Renal cortex interstitium (tissue), 11 donors: ENCODE data around the gene MICAL3. TPM values are rescaled to one million over a fixed set of nuclear protein-coding genes. Genes with fewer than 3 reads are reported as not detected.
A peak's percentile ranks its signal among the peaks of the same experiment; 100 is the strongest.
"Not testable (repeated sequence)": the region's sequence is repeated elsewhere in the genome, so short reads cannot be mapped to it uniquely, and the experiment has no call there.

Experiments used
- DNase-seq, 11 donors: peaks; one replicate each; pipeline ENCODE4 v3.0.0-alpha.2; 2013; ENCODE audit warnings: low read depth in 9 of 11, low spot score in 4 of 11; ENCODE audit errors: extremely low read depth in 1 of 11
- polyA plus RNA-seq, 3 donors: library from polyadenylated mRNA; unstranded; fragments of 120-200 nt; gene quantifications; one replicate each; pipeline ENCODE4 v1.2.1, GENCODE V29; 2013; ENCODE audit not compliant: insufficient read length in 3 of 3

Gene MICAL3
- polyA plus RNA-seq, 3 donors, result 30.9 to 40.3 (median 32.8) TPM

DNA sequence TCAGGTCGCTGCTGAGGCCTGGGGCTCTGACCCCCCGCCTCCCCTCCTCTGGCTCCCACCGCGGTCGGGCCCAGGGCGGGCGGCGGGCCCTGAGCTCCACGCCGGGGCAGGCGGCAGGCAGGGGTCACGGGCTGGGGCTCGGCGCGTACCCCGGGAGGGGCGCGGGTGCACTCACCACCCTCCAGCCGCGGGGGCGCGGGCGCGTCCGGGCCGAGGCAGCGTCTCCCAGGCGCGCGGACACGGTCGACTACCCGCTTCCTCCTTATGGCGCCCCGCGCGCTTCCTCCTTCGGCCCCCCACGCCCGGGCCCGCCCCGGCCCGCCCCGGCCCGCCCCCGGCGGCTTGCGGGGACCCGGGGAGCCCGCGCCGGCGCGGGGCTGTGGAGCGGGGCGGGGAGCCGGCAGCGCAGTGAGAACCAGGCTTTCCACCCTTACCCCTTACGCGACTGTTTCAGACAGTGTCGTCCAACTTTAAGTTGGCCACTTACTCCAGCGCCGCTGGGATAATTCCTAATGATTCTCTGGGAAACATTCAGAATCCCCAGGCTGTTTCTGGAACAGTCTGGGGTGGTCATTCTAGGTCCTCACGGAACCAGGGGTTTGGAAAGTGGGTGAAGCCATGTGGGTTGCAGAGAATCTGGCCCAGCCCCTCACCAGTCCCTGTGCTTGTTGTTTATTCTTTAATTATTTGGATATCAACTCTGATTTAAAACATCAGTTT, 250.0 kb downstream of the MICAL3 start, which contains the start of gene BID:
TSS of gene BID (minus strand) at position 264 of the 720 bp plus-strand sequence. CDS start 24,353 bp downstream, outside the sequence.
- peak in 1 of 11 donors; percentile 27 for DNase-seq

DNA sequence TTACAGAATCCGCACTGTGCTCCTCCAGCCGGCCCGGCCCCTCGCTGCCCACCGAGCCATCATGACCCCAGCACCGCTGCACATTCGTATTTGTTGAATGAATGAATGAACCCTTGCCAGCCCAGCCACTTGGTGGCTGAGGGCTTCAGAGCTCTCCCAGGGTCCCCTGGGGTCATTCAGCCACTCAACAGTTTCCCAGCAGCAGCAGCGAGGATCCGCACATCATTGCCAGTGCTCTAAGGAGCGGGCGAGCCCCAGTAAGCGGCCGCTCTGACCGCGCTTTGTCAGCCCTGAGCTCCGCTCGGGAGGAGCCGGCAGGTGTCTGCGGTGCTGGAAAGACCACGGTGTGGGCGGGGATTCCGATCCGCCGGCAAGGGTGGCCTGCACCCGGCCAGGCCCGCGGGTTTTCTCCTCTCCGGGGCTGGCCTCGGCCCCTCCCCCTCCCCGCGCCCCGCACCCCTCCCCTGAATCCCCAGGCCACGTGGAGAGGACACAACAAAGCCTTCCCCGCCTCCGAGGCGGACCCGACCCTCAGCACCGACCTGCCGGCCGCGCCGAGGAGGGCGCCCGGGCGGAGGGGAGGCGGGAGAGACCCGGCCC, 250.7 kb downstream of the MICAL3 start:
- no peak for DNase-seq

DNA sequence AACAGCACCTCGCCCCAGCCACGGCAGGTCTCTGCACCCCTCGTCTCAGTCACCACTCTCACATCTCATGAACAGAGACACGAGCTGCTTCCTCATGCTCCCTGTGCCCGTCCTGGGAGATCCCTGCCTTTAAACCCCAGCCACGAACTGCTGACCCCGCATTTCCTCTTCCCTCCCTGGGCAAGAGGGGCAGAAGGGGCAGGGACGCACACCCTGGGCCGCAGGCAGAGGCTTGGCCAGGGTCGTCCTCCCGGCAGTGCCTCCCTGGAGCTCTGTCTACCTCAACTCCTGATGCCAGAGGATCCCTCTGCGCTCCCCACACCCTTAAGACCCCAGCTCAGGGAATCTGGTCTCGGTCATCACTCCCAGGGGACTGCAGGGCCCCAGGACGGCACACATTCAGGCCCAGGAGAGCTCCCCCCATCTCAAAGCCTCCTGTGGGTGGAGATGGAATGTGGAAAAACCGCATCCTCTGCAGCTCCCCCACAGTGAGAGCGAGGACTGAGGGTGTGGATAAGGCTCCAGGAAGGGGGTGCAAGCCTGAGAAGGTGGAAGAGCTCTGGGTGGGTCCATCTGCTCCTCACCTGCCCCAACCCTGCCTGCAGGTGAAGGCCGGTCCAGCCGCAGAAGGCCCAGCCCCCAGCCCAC, 251.3 kb downstream of the MICAL3 start:
- no peak for DNase-seq

DNA sequence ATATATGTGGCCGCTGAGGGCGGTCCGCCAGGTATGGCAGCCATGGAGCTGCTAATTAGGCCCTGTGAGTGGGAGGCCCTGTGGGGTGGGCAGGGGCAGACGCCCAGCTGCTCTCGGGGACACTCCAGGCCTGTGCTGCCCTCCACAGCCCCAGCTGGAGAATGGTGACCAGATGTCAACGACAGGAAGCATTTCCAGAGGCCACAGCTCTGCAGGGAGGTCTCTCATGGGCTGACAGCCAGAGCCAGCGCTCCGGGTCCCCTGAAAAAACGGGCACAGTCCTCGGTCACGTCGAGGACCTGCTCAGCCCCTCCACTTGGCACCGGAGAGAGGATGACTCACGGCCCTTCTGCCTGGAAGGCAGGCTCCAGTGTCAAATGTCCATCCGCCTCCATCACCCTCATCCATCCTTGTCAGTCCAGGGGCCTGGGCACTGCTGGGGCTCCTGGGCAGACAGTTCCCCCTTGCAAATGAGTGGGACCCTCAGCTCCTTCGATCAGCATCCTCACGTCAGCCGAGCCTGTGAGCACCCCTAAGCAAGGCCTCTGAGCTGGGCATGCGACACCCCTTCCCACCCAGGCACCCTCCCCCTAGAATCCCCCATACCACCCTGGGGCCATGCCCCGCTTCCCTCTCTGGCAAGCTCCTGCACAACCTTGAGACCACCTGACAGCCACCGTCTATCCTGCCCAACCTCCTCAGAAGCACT, 252.0 kb downstream of the MICAL3 start:
- DNase-seq, result no peak

DNA sequence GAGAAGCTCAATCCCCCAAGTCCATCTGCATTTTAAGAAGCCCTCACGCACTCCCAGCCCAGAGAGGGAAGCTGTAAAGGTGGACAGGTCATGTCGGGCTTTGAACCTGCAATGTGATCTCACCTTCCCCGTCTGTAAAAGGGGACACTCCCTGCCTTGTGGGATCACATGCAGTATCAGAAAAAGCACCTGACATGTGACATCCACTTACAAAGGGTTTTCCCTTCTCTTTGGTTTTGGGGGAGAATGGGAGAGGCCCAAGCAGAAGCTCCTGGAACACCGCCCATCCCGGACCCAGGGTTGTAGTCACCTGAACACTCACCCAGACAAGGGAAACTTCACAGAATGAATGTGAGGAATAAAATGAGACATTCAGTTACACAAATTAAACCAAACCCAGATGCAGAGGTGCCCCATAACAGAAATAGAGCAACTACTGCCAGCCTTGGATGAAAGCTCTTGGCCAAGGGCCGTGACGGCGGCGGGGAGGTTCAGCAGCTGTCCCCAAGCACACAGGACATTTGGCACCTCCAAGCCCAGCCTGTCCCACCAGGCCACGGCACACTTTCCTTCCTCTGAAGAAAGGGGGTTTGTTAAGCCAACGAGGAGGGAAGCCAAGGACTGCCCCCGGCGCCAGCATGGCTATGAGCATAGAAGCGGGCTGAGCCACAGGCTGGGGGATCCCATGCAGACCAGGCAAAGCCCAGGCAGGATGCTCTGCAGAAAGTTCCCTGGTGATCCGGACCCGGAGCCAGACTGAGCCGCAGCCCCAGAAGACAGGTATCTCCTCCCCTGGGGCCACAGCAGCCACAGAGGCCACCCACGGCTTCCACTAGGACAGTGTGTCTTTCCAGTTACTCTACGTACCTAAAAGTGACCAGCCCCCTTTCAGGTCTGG, 253.9 kb downstream of the MICAL3 start:
- no peak for DNase-seq

DNA sequence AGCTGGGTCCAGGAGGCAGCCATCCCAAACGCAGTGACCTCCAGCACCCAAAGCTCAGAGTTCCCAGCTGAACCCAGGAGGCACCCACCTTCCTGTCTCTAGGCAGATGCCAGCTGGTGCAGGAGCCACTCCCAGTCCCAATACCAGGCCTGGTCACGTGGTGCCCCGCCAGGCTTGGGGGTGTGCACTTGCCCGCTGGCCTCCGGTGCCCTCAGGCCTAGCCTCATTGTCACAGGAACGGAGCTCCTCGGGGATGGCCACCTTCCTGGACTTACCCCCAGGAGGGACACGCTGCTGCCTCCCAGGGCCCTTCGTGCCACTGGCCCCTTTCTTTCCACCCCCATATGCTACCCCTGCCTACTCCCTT, 254.7 kb downstream of the MICAL3 start:
- no peak for DNase-seq

DNA sequence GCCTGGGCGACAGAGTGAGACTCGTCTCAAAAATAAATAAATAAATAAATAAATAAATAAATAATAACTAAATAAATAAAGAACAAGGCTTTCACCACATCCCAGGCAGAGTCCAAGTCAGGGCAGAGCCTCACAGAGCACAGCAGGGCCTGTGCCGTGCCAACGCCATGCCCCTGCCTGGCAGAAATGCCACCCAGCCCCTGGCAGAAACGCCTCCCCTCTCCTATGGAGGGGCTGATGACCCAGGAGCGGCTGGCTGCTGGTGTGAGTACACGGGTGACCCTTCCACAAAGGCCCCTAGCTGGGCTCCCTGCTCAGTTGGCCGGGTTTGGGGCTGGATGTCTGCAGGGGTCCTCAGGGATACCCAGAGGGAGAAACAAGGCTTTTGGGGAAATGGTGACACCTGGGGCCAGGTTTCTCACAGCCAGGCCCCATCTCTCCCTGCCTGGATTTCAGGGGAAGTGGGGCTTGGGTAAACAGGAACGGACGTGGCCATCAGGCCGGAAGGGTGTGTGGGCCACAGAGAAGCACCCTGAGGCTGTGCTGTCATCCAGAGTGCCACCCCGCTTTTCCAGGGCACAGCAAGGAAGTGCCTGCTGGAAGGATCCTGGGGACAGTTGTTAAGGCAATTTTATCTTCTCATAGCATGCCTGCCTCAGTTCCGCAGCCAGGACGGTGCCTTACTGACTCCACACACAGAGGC, 255.2 kb downstream of the MICAL3 start:
- no peak for DNase-seq

DNA sequence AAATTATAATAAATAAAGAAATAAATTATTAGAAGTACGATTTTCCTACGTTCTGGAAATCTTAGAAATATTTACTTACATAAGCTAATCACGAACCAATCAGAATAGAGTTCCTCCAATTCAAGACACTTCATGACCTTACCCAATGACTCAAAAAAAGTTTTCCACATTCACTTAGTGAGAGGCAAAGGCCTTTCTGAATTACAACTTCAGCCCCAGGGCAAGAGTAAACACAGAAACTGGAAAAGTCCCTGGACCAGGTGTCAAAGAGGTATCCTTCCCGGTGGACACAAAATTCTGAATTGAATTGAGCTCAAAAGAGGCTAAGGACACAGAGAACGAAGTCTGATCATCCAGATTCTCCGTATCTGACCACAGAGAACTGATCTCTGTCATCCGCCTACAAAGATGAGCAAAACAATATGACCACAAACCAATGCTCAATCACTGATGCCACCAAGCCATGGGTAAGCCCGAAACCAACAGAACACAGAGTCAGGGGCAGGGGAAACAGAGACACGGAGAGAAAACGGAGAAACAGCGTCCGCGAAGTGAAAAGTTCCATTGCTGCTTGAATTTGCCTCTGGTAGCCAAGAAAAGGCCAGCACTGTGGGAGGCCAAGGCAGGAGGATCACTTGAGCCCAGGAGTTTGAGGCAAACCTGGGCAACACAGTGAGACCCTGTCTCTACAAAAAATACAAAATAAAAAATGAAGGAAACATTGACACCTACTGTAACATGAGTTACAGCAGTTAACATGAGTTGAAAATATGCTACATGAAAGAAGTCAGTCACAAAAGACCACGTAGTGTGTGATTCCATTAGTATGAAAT, 256.9 kb downstream of the MICAL3 start:
- DNase-seq, result no peak

DNA sequence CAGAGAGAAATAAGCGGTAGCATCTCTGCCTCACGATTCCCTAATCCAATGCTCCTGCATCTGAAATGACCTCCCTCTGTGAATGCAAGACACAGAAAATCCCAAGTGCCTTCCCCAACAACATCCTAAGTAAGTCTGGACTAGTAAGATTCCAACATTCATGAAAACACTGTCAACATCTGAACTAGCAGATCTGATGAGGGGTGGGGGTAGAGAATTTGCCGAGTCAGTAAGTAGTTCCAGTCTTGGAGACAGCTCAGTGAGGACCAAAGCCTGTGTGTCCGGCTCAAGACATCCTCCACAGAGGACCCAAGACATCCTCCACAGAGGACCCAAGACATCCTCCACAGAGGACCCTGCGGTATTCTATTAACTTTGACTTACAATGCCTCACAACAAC, 259.5 kb downstream of the MICAL3 start:
- DNase-seq, result not testable (repeated sequence)

DNA sequence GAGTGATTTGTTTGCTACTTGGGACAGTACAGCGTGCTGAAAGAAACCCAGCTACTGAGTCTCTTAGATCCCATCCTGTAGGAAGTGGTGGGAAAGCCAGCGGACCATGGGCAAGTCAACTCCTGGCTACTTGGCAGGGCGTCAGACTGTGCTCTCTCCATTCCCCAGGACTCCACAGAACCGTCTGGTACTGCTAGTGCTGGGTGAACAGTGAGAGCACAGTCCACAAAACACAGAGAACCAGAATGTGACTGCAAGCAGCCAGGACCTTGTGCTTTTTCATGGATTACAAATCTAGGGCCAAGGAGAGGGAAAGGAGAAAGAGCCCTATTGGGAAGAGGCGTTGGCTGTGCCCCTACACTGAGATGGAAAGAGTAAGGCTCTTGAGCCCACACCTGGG, 260.3 kb downstream of the MICAL3 start:
- DNase-seq, result no peak

DNA sequence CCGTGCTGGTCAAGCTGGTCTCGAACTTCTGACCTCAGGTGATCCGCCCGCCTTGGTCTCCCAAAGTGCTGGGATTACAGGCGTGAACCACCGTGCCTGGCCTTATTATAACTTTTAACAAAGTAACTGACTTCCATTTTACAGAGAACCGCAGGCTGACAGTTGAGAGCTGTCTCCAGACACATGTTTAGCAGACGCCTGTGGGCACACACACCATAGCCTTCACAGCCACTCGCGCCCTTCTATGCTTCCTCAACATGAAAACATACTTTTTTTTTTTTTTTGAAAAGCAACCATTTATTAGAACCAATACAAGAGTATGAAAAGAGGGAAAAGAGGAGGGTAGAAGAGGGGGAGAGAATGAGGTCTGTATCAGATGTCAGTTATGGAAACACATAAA, 260.9 kb downstream of the MICAL3 start:
- not testable (repeated sequence) for DNase-seq

DNA sequence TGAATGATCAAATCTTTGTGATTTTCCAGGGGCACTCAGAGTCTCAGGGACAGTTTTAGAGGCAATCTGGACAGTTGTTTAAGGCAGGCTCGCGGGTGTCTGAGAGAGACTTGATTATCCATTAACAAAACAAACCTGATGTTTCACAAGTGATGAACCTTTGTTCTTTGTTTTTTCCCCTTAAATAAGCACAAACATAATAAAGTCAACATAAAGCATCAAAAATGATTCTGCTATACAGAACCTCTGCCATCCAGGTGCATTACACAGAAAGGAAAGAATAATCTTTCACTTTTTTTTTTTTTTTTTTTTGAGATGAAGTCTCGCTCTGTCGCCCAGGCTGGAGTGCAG, 263.2 kb downstream of the MICAL3 start:
- DNase-seq, result no peak

DNA sequence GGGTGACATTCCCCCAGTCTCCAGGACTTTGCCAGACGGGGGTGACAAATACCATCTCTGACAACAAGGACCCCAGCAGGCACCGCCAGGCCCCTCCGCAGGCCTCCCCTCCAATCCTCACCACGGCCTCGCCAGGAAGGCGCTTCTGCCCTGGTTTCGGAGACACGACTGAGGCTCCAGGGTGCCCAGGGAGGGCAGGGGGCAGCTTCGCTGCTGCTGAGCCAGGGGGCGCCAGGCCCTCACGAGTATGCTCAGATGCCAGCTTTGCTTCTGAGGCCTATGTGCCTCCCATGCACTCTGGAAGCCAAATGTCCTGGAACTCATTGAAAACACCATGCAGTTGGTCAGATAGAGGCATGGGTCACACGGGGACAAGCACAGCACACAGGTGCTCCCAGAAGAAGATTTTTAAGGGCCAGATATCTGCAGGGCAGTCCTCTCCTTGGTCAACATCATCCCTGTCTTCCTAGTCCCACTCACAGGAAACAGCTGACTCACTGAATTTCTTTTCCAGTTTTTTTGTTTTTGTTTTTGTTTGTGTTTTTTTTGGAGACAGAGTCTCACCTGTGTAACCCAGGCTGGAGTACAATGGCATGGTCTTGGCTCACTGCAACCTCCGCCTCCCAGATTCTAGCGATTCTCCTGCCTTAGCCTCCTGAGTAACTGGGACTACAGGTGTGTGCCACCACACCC, 270.0 kb downstream of the MICAL3 start:
- no peak for DNase-seq

DNA sequence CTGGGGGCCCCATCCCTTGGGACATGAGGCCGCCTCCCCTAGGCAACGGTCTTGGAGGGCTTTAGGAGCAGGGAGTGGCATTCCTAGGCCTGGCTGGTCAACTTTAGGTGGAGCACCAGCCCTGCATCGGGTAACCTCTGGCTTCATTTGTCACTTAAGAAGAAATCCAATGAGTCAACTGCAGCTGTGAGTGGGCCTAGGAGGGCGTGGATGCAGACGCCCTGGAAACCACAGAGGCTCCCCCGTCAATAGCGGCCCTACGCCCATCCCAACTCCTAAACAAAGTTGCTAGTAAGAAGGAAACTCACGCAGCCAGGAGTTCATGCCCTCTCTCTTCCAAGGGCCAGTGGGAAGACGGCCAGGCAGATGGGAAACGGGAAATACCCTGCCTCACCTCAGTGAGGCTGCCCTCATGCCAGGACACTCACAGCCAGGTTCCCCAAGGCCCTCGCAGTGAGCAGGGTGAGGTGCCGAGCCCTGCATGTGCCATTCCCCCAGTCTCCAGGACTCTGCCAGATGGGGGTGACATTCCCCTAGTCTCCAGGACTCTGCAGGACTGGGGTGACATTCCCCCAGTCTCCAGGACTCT, 270.9 kb downstream of the MICAL3 start:
- no peak for DNase-seq

DNA sequence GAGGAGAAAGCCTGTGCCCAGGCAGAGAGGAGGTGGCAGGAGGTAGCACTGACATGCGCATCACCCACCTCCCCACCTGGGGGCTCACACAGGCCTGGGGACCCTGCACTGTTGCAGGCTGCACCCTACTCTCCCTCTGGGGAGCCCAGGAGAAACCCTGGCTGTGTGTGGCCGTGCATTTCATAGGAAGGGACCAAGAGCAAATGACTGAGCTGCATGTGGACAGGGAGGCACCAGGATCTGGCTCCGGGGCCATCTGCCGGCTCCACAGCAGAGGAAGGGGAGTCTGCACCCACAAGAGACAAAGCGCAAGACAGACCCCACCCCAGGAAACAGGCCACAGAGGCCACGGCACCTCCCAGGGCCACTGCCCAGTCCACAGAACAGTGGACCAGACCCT, 272.8 kb downstream of the MICAL3 start:
- no peak for DNase-seq

DNA sequence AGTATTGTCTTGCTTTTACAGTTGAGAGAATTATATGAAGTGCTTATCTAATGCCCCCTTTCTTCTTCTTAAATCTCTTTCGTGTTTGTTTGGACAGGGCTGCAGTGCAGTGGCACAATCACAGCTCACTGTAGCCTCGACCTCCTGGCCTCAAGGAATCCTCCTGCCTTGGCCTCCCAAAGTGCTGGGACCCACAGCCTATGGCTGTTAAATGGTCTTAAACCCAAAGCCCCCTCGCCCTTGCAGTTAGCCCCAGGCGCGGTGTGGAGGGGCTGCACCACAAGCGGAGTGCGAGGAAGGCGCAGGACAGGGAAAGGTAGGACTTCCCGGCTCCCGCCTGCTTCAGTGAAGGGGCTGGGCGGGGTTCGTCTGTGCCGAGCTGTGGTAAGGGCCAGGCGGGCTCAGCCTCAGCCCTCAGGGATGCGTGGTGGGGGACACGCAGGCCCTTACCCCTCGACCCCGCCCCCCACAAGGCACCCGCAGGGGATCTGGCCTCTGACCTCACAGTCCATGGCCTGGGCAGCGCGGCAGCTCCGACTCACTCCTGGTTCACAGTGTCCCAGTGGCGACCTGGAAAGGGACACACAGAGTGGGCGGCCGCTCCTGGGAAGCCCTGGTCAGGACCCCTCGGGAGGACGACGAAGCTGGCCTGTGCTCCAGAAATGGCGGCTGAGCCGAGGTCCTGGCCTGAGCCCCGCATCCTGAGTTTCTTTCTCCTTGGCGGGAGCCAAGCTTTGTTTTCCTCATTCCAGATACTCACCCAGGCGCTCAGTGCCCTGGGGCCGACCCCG, 274.6 kb downstream of the MICAL3 start:
- no peak for DNase-seq
